SKM-1 (cell line): ENCODE measurements around the gene ESYT3.
"Not testable (repeated sequence)": the region's sequence is repeated elsewhere in the genome, so short reads cannot be mapped to it uniquely, and the experiment has no call there.

Experiments used
- DNase-seq: peaks from one replicate; lab custom pipeline; 2025; ENCODE audit not compliant: unreplicated experiment; lab: John Stamatoyannopoulos, UW

Gene ESYT3

DNA sequence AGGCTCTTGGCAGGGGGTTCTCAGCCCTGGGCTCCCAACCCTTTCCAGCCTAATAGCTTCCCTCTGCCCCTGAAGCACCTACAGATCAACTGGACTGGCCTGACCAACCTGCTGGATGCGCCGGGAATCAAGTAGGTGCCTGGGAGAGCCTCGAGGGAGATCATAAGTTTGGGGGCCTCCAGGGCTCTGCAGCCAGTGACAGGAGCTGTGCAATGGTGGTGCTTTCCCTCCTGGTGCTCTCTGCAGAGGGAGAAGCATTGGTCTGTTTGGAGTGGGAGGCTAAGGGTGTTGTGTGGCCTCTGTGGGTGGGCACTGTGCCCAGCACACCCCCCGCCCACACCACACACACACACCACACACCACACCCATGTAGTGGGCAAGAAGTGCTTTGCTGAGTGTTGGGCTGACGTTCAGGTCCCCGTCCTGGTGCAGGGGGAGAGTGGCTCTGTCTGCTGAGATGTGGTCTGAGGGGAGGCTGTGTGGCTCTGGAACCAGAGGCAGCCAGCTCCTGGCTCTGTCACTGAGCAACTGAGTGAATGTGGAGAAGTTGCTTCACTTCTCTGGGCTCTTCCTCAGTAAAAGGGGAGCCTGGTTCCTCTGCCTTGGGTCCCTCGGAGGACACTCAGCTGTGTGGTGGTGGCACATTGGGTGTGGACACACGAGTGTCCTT, 26.3 kb downstream of the ESYT3 start:
- no peak for DNase-seq

DNA sequence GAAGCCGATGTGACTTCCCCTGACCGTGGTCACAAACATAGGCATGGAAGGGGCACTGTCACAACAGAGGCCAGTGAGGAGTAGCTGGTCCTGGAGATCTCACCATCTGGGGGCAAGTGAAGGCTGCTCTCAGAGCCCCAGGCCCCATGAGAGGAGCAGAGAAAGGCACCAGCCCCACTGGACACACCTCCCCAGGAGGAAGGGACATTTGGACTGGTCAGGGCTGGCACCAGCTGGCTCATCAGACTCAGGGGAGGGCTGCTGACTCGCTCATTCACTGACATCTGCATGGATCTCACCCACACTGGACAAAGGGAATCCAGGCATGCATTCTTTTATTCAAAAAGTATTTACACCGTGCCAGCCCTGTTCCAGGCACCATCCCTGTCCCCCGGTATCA, 26.8 kb downstream of the ESYT3 start:
- no peak for DNase-seq

DNA sequence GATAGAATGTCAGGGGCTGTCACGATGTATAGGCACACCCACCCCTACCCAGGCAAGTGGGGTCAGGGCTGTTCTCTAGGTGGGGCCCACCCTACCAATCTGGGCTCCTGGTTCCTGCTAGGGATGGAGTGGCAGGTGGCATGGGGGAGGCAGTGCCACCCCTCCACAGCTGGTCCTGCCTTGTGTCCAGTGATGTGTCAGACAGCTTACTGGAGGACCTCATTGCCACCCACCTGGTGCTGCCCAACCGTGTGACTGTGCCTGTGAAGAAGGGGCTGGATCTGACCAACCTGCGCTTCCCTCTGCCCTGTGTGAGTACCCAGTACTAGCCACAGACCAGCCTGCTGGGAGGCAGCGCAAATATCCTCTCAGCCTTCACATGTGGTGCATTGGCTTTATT, 27.5 kb downstream of the ESYT3 start:
- no peak for DNase-seq

DNA sequence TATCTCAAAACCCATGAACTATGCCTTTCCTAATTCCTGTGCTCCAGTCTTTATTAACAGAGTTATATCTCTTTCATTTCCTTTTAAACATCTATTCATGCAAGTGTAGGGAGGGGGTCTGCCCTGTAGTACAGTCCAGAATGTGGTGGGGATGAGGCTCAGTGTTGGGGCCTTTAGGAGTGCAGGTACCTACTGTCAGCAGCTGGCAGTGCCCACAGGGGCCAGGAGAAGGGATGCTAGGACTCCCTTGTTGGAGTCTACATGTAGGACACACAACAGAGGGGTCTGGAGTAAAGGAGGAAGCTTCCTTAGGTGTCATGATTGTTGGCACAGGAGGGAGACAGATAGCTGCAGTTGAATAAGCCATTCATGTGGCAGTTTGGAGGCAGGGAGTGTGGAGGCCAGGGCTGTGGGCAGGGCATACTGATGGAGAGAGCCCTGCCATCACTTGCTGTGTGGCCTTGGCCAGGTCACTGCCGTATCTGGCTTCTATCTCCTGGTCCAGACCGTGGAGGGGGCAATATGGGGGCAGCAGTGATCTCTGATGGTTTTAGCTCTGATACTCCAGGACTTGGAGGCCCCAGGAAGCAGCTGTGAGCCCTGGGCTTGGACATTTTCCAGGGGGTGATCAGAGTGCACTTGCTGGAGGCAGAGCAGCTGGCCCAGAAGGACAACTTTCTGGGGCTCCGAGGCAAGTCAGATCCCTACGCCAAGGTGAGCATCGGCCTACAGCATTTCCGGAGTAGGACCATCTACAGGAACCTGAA, 29.5 kb downstream of the ESYT3 start:
- no peak for DNase-seq

DNA sequence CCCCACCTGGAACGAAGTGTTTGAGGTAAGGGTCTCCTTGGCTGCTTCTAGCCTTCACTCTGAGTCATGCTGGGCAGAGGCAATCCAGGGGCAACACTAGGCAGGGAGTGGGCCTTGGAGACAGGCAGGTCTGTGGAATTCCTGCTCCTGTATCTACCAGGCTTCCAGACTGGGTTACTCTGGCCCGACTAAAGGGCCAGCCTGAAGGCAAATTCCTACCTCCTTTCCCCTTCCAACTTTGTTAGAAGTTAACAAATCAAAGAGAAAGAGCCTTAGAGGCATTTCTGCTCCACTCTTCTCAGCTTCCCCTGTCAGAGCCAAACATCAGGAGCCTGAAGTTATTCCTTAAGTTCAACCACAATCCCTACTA, 30.1 kb downstream of the ESYT3 start:
- no peak for DNase-seq

DNA sequence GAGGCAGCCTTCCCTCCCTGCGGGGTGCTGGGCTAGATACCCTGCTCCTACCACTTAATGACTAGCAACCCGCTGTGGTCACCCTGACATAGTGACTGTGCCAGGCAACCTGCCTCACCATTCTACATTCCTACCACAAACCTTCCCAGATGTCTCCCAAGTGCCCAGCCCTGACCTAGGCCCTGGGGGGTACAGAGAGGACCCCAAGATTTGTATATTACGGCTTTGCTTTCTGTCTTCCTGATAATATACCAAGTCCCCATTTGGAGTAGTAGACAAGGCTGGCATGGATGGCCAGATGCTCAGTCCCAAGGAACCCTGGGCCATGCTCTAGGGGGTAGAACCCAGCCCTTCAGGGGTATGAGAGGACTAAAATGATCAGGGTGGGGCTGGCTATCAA, 31.0 kb downstream of the ESYT3 start:
- DNase-seq, result no peak

DNA sequence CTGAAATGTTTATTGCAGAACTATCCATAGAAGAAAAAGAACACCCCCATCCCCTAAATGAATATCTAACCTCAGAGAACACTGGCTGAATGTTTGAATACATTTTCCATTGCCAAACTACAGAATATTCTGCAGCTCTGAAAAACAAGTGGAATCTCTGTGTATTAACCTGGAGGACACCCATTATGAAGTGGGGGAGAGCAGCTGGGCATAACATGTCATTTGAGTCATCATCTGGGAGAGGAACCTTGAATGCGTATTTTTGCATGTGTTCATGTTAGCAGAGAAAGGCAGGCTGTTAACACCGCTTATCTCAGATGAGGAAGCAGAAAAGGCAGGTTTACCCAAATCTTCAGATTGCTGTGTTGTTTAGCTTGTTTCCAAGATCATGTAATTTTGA, 31.5 kb downstream of the ESYT3 start:
- no peak for DNase-seq

DNA sequence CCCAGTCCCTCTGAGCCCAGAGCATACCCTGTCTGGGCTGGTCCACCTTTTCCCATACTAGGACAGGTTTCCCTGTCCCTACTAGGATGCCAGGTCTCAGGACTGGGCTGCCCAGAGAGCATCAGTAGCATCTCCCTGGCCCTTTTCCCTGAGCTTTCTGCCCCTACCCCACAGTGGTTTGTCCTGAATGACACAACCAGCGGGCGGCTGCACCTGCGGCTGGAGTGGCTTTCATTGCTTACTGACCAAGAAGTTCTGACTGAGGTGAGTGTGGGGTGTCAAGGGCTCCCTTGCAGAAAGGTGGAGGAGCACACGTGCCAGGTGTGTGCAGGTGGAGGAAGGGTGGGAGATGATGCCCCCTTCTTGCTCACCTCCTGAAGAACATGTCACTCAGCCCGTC, 33.5 kb downstream of the ESYT3 start:
- no peak for DNase-seq

DNA sequence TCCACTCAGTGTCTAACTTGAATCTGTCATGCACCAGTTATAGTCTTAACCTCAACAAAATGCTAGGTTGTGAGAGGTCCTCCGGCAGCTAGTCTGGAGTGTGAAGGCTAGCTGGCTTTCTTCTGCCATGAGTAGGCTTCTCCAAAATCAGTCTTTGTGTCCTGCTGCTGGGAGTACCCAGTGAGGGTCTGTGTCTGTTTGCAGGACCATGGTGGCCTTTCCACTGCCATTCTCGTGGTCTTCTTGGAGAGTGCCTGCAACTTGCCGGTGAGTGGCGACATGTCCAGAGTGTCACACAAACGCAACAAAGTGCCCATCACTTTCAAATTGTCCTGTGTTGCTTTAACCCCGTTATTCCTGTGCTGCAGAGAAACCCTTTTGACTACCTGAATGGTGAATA, 34.0 kb downstream of the ESYT3 start:
- DNase-seq, result no peak

DNA sequence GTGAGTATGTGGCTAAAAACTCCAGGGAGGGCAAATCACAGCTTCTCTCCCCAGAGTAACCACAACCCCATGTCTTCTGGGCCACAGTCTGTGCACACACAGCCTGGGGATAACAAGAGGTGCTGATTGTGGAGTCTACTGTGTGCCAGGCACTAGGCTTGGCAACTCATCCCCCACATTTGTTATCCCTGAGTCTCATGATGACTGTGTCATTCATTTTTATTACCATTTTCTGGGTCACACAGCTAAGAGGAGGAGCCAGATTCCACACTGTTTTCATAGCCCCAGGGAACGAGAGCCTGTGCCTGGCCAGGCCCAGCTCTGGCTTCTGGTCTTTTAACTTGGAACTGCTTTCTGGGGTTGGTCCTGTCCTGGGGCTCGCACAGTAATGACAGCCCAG, 34.5 kb downstream of the ESYT3 start:
- DNase-seq, result no peak

DNA sequence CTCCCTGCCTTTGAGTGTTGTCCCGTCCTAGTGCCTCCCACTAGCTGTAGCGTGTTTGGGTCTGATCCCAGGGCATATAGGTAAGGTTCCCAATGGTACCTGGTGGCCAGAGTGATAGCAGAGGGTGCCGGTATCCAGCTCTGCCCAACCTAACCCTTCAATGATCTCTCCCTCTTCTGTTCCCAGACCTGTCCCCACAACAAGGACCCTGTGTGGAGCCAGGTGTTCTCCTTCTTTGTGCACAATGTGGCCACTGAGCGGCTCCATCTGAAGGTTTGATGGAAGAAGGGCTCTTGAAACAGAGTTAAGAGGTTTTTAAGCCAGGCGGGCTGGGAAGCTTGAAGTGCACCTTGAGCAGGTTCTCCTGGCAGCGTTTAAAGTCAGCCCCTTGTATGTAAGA, 35.5 kb downstream of the ESYT3 start:
- DNase-seq, result no peak

DNA sequence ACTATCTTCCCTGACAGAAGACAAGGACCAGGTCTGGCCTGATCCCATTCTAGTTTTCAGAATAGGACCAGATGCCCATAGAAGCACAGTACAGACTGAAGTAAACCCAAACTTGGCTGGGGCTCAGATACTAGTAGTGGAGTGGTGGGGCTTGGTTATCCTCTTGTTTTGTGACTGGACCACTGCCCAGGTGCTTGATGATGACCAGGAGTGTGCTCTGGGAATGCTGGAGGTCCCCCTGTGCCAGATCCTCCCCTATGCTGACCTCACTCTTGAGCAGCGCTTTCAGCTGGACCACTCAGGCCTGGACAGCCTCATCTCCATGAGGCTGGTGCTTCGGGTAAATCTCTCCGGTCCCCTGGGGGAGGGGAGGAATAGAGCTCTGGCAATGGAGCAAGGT, 36.3 kb downstream of the ESYT3 start:
- no peak for DNase-seq

DNA sequence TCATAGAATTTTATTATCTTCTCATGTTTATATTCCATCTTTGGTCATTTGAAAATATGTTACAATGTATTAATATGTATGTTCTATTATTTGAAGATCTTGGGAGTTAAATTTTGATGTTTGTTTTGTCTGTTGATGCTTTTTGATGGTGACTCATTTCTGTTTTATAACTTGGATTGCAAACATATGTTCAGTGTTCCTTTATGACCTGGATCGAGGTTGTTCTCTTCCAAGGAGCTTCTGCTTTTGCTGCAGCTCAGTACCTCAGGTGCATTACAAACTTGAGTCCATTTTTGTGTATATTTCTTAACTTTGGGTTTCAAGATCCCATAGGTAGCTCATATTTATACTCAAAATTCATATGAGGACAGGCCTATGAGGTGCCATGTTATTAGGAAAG, 37.1 kb downstream of the ESYT3 start:
- DNase-seq, result no peak

DNA sequence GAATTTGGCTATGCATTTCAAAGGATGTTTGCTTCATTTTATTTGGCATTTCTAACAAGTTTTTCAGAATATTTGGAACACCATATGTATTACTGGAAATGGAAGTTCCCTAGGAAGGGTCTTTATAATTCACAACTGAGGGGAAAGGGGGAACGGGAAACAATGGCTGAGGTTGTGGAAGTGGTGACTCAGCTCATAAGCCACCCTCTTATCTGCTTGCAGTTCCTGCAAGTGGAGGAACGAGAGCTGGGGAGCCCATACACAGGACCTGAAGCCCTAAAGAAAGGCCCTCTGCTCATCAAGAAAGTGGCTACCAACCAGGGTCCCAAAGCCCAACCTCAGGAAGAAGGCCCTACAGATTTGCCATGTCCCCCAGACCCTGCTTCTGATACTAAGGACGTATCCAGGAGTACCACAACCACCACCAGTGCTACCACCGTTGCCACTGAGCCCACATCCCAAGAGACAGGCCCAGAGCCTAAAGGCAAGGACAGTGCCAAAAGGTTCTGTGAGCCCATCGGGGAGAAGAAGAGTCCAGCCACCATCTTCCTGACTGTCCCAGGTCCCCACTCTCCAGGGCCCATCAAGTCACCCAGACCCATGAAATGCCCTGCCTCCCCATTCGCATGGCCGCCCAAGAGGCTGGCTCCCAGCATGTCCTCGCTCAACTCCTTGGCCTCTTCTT, 37.9 kb downstream of the ESYT3 start:
- DNase-seq, result no peak

DNA sequence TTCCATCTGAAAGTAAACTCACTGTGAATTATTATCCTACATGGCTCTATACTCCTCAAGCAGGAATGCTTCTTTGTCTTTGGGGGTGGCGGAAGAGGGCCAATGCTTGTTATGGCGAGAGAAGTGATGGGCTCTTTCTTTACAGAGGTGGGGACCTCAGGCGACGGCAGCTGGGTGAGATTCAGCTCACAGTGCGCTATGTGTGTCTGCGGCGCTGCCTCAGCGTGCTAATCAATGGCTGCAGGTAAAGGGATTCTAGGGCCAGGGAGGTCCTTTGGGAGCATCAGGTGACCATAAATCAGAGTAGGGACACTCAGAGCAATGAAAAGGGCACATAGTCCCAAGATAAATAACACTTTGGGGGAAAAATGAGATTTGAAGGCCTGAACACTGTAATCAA, 39.0 kb downstream of the ESYT3 start:
- DNase-seq, result no peak

DNA sequence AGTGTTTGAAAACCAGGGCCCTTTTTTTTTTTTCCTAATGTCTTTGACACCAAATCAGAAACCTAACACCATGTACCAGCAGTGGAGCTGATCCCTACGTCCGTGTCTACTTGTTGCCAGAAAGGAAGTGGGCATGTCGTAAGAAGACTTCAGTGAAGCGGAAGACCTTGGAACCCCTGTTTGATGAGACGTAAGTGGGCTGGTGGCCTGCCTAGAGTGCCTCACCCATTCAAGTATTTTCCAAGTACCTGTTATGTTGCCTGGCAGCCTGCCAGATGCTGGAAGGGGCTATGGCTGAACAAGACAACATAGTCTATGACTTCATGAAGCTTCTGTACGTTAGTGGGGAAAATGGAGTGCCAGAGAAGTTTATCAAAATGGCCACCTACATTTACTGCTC, 39.7 kb downstream of the ESYT3 start:
- DNase-seq, result no peak

DNA sequence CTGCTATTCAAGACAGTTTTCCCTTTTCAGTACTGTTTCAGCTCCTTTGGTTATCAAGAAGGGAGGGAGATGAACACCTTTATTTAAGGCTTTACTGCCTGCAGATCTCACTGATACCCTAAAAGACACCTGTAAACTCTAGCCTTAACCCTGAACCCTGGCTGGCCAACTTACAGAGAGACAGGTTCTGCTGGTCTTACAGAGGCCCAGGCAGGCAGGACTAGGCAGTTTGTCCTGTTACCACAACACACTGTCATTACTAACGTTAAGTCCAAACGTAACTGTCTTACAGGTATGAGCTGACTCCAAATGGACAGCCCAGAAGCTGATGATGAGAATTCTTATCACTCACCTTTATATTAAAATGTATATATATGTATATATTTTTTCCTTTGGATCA, 42.1 kb downstream of the ESYT3 start:
- no peak for DNase-seq

DNA sequence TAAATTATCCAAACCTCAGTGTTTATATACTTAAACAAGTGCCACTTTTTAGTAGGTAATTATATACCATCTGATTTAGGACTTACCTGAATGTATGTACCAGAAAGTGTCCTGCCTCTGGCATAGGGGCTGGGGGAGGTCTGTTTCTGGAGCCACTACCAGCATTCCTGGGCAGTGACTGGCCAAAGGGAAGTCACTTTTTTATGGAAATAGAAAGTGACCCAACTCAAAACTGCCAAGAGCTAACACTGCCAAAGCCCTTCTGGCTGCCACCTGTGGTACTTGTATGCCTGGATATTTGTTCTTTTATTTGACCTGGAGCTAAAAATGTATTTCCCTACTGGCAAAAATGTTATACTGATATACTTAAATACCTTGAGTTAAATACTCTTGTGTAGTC, 42.7 kb downstream of the ESYT3 start:
- DNase-seq, result no peak

DNA sequence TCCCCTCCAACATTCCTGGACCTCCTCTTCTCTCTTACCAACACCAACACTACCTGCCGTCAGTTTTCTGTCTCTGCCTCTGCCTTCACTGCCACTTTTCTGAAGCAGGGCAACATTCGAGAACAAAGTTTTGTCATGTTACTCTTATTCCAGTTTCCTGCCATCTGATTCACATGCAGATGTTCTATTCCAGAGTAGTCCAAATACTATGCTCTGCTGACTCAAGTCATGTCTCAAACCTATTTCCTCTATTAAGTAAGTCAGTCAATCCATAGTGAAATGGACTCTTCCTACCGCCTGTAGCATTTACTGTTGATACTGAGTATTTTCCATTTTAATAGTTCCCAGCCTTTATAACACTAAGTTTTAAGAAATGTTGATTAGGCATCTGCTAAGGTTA, 43.4 kb downstream of the ESYT3 start:
- no peak for DNase-seq

DNA sequence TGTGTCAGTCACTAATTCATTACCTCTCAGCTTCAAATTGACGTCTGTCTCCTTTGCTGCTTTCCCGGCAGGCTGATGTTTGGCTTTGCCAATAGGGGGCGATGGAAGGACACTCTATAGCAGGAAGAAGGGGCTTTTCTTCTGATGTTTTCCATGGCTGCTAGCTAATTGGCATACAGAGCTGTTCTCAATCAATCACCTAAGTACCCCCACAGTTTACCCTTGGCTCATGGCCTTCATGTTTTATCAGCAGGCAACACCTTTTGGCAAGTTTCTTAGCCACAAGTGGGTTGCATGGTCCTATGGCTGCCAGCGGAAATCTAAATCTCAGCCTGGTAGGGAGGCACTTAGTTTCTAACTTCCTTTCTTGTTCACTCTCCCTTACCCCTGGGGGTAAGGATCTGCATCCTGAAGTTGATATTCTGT, 45.0 kb downstream of the ESYT3 start:
- no peak for DNase-seq

DNA sequence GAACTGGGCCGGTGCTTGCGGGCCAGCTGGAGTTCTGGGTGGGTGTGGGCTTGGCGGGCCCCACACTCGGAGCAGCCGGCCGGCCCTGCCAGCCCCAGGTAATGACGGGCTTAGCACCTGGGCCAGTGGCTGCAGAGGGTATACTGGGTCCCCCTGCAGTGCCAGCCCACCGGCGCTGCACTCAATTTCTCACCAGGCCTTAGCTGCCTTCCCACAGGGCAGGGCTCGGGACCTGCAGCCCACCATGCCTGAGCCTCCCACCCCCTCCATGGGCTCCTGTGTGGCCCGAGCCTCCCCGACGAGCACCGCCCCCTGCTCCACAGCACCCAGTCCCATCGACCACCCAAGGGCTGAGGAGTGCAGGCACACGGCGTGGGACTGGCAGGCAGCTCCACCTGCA, 50.3 kb downstream of the ESYT3 start:
- DNase-seq, result not testable (repeated sequence)

DNA sequence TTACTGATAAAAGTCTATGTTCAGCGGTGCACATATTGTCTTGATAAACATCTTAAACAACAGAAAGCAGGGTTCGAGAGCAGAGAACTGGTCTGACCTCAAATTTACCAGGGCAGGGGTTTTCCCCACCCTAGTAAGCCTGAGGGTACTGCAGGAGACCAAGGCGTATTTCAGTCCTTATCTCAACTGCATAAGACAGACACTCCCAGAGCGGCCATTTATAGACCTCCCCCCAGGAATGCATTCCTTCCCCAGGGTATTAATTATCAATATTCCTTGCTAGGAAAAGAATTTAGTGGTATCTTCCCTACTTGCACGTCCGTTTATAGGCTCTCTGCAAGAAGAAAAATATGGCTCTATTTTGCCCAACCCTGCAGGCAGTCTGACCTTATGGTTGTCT, 52.2 kb downstream of the ESYT3 start:
- not testable (repeated sequence) for DNase-seq
